GM23248 (cell line): ENCODE measurements around the gene CCL17.

ENCODE experiments used
- EZH2 ChIP-seq: fragments of 200-600 bp; sonication (generic); IDR thresholded peaks from 2 replicates; pipeline ENCODE4 v1.6.1; 2018; ENCODE audit warnings: antibody characterized with exemption, mild to moderate bottlenecking; ENCODE audit not compliant: insufficient read depth, poor library complexity, severe bottlenecking
- EZH2phosphoT487 ChIP-seq: fragments of 200-600 bp; sonication (generic); IDR thresholded peaks from 2 replicates; pipeline ENCODE4 v1.6.1; 2018; ENCODE audit warnings: antibody characterized with exemption, moderate library complexity, mild to moderate bottlenecking, low read depth; ENCODE audit not compliant: insufficient read depth

DNA sequence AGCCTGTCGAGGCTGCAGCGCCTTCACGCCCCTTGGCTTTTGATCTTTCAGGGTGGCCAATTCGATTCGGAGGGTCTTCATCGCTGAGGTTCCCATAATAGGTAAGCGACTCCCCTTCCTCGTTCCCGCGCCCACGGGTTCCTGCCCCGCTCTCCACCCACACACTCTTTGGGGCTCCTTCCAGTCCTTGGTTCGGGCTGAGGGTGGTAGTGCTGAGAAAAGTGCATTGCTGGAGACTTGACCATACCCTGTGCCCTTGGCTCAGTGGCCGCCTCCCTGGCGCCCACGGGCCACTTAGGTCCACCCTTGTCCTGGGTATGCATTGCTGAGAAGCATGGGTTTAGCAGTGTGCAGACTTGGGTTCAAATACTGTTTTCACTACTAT lies 58.4 kb downstream of the CCL17 start:
- TF ChIP-seq EZH2 (no peak), EZH2phosphoT487 (no peak)
